GM18907 (cell line): ENCODE measurements around the gene XIRP1.
"Not testable (repeated sequence)": the region's sequence is repeated elsewhere in the genome, so short reads cannot be mapped to it uniquely, and the experiment has no call there.

Experiments
- ATAC-seq: cut with Tn5 transposase; IDR thresholded peaks from one replicate; pipeline ENCODE4 v1.9.1; 2021; ENCODE audit warnings: mild to moderate bottlenecking, moderate library complexity; ENCODE audit not compliant: unreplicated experiment

Gene XIRP1

DNA sequence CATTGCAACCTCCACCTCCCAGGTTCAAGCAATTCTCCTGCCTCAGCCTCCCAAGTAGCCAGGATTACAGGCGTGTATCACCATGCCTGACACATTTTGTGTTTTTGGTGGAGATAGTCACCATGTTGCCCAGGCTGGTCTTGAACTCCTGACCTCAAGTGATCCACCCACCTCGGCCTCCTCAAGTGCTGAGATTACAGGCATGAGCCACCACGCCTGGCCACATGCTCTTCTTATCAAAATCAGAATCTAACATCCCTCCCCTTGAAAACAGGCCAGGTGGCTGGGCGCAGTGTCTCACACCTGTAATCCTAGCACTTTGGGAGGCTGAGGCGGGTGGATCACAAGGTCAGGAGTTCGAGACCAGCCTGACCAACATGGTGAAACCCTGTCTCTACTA lies 21.5 kb downstream of the XIRP1 start:
- ATAC-seq, result not testable (repeated sequence)

DNA sequence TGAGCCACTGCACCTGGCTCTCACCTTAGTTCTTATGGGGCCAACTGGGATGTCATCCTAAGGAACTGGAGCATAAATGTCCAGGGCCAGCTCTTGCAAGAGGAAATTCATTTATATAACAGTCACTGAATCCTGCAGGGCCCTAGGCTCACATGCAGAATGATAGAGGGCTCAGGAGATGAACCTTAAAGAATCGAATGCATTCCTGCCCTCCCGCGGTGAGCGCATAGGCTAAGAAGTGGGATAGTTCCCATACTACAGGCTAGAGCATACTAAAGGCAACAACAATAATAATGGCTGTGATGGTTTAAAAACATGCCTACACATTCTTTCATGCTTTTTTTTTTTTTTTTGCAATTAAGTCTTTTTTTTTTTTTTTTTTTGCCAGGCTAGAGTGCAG lies 21.9 kb downstream of the XIRP1 start:
- ATAC-seq, result no peak

DNA sequence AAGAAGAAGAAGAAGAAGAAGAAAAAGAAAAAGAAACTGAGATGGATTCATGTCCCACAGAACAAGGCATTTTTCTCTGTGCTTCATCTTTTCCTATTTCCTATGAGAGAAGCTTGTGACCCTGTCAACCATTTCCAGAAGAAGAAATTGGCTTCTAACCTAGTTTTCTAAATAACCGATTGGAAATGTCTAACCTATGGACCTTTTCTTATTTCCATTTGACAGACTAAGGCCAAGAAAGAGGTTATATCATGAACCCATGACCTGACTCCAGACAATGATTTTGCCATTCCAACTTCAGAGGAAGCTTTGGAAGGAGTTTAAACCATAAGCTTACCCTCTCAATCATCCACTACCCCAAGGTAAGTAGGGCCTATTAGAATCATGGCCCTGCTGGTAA lies 22.7 kb downstream of the XIRP1 start:
- ATAC-seq, result no peak

DNA sequence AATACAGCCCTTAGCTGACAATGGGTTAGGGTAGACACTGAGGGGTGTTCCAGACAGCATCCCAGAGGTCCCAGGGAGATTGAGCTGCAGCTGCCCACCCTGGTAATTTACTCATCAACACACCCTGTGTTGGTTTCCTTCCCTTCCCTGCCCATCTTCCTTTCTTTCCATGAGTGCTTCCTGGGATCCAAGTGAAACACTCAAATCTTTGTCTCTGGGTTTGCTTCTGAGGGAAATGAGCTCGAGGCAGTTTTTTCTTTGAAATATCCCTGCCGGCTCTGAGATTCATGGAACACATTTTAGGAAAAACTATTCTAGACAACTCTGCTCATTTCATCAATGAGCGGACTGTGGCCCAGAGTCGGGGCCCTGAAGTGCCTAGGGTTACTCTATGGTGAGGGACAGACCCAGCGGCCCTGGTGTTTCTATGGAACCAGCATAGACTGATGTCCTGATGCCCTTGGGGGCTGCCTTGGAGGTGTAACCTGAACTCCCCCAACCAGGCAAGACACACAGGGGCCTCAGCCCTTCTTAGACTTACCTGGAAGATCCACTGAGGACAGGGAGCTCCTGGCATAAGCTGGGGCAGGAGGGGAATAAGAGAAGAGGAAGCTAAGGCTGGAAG lies 24.1 kb downstream of the XIRP1 start:
- ATAC-seq, result no peak

DNA sequence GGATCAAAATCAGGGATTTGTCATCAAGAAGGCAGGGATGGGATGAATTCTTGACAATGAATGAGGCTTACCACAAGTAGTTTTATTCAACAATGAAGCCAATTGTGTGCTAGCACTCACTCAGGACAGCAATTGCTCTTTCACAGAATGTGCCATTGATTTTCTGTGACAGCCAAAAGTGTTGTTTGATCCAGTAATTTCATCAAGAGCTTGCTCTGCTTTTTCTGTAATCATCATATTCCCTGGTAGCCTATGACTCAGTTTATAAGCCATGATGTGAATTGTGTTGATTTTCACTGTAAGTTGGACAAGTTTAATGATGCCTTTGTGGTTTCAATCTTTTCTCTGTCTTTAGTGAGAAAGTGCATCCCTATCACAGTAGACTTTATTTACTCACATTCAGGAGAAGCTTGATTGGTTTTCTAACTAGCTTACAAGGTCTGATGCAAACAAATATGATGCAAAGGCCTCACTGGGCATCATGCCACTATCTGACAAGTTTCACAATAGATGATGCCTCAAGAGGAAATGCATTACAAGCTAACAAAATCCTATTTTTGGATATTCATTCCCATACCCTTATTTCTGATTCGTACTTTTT lies 25.4 kb downstream of the XIRP1 start:
- no peak for ATAC-seq

DNA sequence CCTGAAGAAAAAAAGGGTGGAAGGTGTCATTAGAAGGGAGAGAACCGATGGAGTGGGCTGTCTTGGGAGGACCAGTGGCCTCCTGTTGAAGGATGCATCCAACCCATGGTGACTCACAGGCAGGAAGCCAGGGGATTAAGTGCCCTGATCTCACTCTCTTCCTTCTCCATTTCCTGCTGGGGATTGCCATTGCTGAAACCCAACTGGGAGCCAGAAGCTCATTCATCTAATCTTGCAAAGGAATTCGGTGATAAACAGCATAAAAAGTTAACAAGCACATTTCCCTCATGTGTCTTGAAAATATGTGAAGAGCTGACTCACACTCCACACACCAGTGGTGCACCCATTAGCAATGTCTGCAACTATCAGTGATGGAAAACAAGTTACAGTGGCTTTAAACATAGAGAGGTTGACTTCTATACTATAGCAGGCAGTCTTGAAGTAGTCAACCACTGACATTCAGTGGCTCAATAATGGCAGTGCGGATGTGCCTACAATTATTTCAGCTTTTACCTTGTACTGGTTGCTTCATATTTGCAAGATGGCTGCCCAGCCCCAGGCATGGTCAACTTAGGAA lies 26.2 kb downstream of the XIRP1 start:
- ATAC-seq, result no peak

DNA sequence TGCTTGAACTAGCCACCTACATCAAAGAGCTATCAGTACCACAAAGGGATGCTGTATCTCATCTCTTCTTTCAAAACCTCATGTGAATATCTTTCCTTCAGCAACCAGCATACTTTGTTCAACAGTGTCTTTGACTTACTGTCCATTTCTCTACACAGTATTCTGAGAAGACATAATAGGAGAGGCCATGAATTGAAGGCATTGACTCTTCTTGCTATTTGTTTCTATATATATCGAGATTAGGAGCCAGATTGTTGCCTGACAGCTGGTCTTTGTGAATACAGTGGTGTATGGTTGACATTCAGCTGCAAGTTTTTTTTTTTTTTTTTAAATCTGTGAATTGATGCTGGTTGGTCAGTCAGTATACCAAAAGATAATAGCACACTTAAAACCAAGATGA lies 26.9 kb downstream of the XIRP1 start:
- no peak for ATAC-seq

DNA sequence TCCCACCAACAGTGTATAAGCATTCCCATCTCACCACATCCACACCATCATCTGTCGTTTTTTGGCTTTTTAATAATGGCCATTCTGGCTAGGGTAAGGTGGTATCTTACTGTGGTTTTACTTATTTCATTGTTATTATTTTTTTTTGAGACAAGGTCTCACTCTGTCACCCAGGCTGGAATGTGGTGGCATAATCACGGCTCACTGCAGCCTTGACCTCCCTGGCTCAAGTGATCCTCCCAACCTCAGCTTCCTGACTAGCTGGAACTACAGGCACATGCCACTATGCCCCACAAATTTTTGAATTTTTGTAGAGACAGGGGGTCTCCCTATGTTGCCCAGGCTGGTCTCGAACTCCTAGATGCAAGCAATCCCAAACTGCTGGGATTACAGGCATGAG lies 28.0 kb downstream of the XIRP1 start:
- ATAC-seq, result no peak

DNA sequence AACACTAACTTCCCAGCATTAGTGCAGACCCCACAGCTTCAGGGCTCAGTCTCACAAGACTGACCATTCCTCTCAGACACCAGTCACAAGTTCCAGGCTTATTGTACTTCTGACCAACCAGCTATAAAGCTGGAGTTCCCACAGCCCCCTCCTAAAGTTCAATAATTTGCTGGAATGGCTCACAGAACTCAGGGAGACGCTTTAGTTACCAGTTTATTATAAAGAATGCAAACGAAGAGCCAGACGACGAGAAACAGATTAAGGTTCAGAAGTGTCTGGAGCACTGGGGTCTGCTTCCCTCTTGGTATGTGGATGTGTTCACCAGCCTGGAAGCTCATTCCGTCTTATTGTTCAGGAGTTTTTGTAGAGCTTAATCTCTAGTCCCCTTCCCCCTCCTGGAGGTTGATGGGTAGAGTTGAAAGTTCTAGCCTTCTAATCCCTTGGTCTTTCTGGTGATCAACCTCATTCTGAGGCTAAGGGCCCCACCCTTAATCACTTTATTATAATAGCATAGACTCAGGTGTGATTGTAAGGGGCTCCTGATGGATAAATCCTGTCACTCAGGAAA lies 34.2 kb downstream of the XIRP1 start:
- ATAC-seq, result no peak

DNA sequence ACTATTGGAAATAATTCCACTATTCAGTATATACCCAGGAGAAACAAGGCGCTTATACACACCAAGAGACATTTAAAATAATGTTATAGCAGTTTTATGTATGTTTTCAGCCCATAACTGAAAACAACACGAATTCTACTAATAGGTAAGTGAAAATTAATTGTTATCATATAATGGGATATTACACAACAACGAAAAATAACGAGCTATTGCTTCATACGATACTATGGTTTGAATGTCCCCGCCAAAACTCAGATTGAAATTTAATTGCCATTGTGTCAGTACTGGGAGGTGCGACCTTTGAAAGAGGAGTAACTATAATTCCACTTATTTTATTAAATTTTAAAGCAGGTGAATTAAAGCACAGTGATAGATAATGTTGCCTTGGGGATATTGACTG lies 35.0 kb downstream of the XIRP1 start:
- no peak for ATAC-seq

DNA sequence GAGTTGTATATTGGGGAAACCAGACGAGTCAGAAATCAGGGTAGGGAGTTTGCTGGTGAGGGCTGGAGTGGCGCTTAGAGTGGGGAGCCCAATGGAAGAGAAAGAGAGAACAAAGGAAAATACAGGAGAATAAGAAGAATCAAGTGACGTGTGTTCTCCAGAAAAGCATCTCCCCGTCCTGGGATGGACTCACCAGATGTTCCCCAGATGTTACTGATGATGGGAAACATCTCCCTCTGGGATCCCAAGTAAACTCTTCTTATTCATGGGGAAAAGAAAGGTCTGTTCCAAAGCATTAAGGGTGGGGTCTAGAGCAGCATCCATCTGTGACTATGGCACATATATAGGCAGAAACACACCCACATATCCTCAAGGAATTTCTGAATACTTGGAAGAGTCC lies 36.0 kb downstream of the XIRP1 start:
- ATAC-seq, result no peak

DNA sequence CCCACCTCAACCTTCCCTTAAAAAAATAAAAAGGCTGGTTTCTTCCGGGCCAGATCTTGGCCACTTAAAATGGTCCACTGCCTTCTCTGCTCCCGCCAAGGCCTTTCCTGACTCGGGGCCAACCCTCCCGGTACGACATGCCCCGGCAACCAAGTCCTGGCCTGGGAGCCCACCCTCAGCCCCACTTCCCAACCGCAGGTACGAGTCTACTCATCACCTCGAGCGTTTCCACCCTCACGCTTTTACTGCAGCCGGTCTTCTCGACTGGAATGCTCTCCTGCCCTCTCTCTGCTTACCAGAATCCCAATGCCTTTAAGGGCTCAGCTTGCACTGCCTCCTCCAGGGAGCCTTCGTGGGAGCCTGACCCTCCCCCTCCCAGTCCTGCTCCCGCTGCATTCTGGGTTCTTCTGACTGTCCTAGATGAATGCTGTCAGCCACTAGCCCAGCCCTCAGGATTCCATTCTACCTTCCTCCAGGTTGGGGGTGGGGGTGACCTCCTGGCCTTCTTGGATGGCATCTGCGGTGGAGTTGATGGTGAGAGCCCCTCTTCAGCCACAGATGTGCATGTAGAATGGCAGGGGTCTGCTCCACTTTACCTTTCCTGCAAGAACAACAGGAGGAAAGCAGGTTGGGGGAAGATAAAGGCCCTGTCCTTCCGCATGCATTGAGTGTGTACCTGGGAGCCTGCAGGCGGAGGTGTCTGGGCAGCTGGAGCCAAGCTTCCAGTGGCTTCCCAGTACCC lies 37.9 kb downstream of the XIRP1 start:
- ATAC-seq, result no peak

DNA sequence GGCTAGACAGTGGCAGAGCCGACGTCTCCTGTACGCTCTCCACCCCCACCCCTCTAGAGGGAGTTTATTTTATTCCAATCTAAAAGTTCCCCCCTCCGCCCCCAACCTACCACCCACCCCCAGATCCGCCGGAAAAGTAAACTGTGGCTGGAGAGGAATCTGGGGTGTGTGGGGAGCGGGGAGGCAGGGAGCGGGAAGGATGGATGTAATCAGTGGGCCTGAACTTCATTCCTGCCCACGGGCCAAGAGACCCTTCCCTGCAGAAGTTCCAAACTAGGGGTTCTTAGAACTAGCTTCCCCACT lies 38.5 kb downstream of the XIRP1 start:
- no peak for ATAC-seq

DNA sequence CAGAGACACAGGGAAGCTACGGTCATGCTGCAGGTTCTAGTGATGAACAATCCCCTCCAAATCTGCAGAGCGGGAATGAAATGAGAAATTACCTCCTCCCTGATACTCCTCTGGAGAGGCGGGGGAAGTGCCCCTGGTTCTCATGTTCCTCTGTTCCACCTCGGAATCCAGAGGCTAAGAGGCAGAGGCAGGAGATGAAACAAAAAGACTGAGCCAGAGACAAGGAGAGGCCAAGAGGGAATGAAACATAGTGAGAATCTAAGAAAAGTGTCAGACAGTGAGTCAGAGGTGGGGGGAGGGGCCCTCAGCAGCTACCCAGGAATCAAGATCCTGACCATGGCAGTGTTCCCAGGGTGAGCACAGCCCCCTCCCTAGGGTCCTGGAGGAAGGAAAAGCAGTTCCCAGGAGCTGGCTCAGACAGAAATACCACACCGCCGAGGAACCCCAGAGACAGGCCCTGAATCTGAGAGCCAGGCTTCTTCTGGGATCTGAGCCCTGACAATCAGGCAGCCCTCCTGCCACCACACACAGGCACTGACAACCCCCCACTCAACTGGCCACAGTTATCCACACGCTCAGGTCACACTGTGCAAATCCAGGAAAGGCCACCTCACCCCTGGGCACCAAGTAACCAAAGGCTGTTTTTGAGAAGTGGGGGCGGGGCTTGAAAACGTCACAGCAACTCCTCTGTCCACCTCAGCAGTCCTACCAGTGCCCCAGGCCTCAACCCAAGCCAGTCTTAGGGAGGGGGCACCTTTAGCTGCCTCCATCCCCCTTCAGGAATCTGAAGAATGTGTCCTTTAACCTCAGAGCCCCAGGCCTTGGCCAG lies 41.4 kb downstream of the XIRP1 start:
- ATAC-seq, result no peak

DNA sequence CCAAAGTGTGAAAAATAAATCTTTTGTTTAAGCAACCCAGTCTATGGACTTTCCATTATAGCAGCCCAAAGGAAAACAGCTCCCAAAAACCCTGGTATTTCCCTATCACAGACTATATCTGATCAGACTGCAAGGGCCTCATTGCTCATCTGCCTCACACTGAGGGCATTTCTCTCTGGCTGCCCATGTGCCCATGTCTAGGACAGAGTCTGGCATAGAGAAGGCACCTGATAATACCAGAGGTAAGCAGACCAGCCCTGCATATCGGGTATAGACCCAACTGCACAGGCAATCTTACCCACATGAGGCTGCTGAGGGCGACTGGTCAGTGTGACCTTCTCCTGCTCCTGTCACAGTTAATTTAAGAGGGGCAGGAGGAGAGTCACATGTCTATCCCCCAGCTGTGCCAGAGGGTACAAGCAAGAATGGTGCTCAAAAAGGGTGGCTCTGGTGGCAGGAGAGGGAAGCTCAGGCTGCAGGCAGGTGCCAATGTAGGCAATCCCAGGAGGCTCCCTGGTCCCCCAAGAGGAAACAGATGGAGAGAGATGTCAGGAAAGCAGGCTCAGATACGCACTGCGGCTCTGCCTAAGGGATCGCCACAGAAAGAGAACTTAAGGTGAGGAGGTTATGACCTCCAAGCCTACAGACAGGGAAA lies 42.1 kb downstream of the XIRP1 start:
- ATAC-seq, result no peak

DNA sequence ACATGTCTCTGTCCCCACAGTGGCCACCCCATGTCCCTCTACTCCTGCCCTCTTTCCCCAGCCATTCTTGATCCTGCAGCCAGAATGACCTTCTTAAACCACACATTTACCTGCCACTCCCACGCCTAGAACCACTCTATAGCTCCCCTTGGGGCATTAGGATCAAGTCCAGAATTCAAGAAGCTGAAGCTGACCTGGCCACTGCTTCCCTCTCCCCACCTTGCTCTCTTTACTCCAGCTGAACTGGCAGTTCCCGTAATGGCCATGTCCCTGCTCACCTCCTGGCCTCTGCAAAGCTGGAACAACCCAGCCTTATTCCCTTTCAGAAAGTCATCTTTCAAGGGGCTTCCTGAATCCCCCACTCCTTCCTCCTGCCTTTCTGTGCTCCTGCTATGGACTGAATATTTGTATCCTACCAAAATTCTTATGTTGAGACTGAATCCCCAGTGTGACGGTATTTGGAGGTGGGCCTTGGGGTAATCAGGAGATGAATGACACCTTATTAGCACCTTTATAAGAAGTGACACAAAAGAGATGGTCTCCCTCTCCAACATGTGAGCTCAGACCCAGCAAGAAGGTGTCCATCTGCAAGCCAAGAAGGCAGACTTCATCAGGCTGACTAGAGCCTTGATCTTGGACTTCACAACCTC lies 42.8 kb downstream of the XIRP1 start:
- ATAC-seq, result no peak

DNA sequence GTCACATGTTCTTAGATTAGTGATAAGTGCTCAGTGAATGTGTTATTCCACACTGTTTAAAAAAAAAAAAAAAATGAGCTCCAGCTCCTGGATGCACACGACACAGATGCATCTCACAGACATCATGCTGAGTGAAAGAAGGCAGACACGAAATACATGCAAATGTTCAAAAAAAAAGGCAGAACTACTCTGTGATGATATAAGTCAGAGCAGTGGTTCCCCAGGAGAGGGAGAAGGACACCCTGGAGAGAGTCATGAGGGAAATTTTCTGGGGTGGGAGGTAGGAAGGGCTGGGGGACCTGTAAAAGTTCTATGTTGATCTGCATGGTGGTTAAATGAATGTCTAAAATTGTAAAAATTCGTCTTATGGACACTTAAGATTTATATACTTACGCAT lies 43.3 kb downstream of the XIRP1 start:
- ATAC-seq, result no peak

DNA sequence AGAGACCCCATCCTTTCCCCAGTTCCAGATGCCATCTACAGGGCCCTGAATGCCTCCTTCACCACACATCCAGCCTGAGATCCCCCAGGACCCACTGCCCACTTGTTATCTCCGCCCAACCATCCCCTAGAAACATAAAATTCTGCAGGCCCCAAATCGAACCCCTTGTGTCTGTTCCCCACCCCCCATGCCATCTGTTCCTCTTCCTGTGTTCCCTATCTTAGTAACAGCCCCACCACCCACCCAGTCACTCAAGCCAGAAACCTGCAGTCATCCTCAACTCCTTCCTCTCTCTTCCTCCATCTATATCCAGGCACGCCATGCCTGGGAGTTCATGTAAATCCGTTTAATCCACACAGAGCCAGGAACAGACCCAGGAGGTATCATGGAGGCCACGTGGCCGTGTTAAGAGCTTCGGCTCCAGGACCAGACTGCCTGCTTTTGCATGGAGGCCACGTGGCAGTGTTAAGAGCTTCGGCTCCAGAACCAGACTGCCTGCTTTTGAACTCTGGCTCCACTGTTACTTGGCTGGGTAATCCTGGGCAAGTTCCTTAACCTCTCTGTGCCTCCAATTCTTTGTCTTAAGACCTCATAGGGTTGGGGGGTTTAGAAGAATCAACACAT lies 43.8 kb downstream of the XIRP1 start:
- no peak for ATAC-seq

DNA sequence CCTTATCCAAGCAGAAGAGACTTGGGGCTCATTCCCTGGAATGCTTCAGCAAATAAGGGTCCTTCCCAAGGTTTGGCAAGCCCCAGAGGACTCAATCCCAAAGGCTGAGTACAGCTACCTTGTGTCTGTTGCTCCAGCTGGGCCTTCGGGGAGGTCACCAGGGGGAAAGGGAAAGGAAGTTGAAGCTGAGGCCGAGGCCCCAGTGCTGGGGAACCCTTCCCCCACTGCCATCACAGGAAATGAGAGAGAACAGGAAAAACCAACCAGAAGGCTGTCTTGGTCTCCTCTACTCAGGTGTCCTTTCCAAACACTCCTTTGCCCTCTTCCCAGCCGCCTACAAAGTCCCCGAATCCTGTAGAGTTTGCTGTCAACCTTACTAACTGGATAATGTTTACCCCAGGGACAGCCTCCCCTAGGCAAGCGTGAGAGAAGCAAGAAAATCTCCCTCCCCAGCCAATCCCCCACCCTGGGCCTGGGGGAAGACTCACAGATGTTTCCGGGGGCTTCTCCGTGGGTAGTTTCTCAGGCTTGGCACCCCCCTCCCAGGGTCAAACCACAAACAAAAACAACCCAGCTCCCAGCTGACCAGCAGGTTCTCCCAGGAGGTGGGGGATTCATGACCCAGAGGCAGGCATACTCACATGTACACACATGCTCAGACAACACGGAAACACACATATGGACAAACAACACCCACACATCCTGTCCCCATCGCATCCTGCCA lies 44.5 kb downstream of the XIRP1 start:
- ATAC-seq, result peak; percentile 46
